HepG2 (cell line): ENCODE data around the gene TMEM86B. TPM values are rescaled to one million over a fixed set of nuclear protein-coding genes. Genes with fewer than 3 reads are reported as not detected.

Experiments used
- HNRNPK ChIP-seq: fragments of 200-400 bp; formaldehyde crosslinking; IDR thresholded peaks from 2 replicates; pipeline ENCODE4 v1.6.1; 2018; ENCODE audit warnings: low read length, low read depth, moderate library complexity, mild to moderate bottlenecking; ENCODE audit not compliant: poor library complexity, severe bottlenecking
- HNRNPUL1 ChIP-seq: fragments of 200-400 bp; formaldehyde crosslinking; IDR thresholded peaks from 2 replicates; pipeline ENCODE4 v1.6.1; 2017; ENCODE audit warnings: low read depth, mild to moderate bottlenecking, low read length, moderate library complexity
- MNT ChIP-seq: fragments of 450-650 bp; IDR thresholded peaks from 2 replicates; pipeline ENCODE4 v1.6.1; 2016
- SP1 ChIP-seq, 2 experiments: fragments of 450-650 bp in 1 of 2; sonication (generic) in 1 of 2; formaldehyde crosslinking in 1 of 2; IDR thresholded peaks; 2 replicates each; pipeline versions ENCODE4 v1.4.0 to v1.6.1; 2016 to 2020; ENCODE audit warnings: missing genetic modification reagents in 1 of 2
- SSRP1 ChIP-seq: IDR thresholded peaks from 2 replicates; pipeline ENCODE4 v1.6.1; 2016; ENCODE audit warnings: control low read depth
- THAP11 ChIP-seq: IDR thresholded peaks from 2 replicates; pipeline ENCODE4 v1.6.1; 2016; ENCODE audit warnings: missing biosample characterization, missing genetic modification reagents
- ZBTB21 ChIP-seq: sonication (generic); formaldehyde crosslinking; IDR thresholded peaks from 2 replicates; pipeline ENCODE4 v1.4.0; 2020; ENCODE audit warnings: missing genetic modification reagents
- ZBTB3 ChIP-seq: sonication (generic); formaldehyde crosslinking; IDR thresholded peaks from 2 replicates; pipeline ENCODE4 v1.4.0; 2020; ENCODE audit warnings: low read depth, mild to moderate bottlenecking, moderate library complexity, missing genetic modification reagents, borderline replicate concordance
- ZBTB44 ChIP-seq: sonication (generic); formaldehyde crosslinking; IDR thresholded peaks from 2 replicates; pipeline ENCODE4 v1.4.0; 2020; ENCODE audit warnings: missing genetic modification reagents
- ZNF331 ChIP-seq: sonication (generic); formaldehyde crosslinking; IDR thresholded peaks from 2 replicates; pipeline ENCODE4 v1.4.0; 2020; ENCODE audit warnings: missing genetic modification reagents
- ZNF44 ChIP-seq: sonication (generic); formaldehyde crosslinking; IDR thresholded peaks from 2 replicates; pipeline ENCODE4 v1.5.1; 2020; ENCODE audit warnings: mild to moderate bottlenecking, missing genetic modification reagents
- ZNF550 ChIP-seq: sonication (generic); formaldehyde crosslinking; IDR thresholded peaks from 2 replicates; pipeline ENCODE4 v1.4.0; 2020; ENCODE audit warnings: mild to moderate bottlenecking, missing genetic modification reagents, borderline replicate concordance
- ZNF598 ChIP-seq: sonication (generic); formaldehyde crosslinking; IDR thresholded peaks from 2 replicates; pipeline ENCODE4 v1.5.1; 2020; ENCODE audit warnings: mild to moderate bottlenecking, missing genetic modification reagents, borderline replicate concordance
- ZNF670 ChIP-seq: sonication (generic); formaldehyde crosslinking; IDR thresholded peaks from 2 replicates; pipeline ENCODE4 v1.8.0; 2022; ENCODE audit warnings: mild to moderate bottlenecking, missing genetic modification reagents, borderline replicate concordance
- polyA plus RNA-seq, 8 experiments: library from polyadenylated mRNA; depleted of rRNA in 3 of 8; stranded (reverse) in 7 of 8; unstranded in 1 of 8; fragments of >200 nt; fragmentation: Illumina TruSeq in 4 of 8; extraction: Trizol in 4 of 8; gene quantifications; 2 replicates each; pipeline versions ENCODE4 v1.2.1 to v1.2.3, GENCODE V29; 2011 to 2016; ENCODE audit warnings: low read depth in 4 of 8, missing spikeins in 1 of 8, mixed read lengths in 1 of 8; ENCODE audit not compliant: insufficient read depth in 1 of 8
- total RNA-seq, 5 experiments: library from RNA; depleted of rRNA; stranded (reverse); fragments of >200 nt; fragmentation: Illumina TruSeq; extraction: Trizol; gene quantifications; 2 replicates each; pipeline ENCODE4 v1.2.3, GENCODE V29; 2016; ENCODE audit warnings: low read depth in 1 of 5
- TF ChIP-seq, protein P1 (sequence below): sonication (generic); formaldehyde crosslinking; IDR thresholded peaks from 2 replicates; pipeline ENCODE4 v1.8.0; 2022; ENCODE audit warnings: low read depth, missing genetic modification reagents
- TF ChIP-seq, protein P2 (sequence below): sonication (generic); formaldehyde crosslinking; IDR thresholded peaks from 2 replicates; pipeline ENCODE4 v1.4.0; 2020; ENCODE audit warnings: missing genetic modification reagents, borderline replicate concordance
- TF ChIP-seq, protein P3 (sequence below): IDR thresholded peaks from 2 replicates; pipeline ENCODE4 v1.6.1; 2016; ENCODE audit warnings: missing biosample characterization, missing genetic modification reagents, low read depth
- TF ChIP-seq, protein P4 (sequence below): IDR thresholded peaks from 2 replicates; pipeline ENCODE4 v1.6.1; 2018; ENCODE audit warnings: missing genetic modification reagents

TMEM86B gene
- total and polyA plus RNA-seq, 2 of the 13 experiments (the other 11 are each of a cell fraction or from before 2014, with no cell fraction given), result 7.7 to 9.6 TPM

DNA sequence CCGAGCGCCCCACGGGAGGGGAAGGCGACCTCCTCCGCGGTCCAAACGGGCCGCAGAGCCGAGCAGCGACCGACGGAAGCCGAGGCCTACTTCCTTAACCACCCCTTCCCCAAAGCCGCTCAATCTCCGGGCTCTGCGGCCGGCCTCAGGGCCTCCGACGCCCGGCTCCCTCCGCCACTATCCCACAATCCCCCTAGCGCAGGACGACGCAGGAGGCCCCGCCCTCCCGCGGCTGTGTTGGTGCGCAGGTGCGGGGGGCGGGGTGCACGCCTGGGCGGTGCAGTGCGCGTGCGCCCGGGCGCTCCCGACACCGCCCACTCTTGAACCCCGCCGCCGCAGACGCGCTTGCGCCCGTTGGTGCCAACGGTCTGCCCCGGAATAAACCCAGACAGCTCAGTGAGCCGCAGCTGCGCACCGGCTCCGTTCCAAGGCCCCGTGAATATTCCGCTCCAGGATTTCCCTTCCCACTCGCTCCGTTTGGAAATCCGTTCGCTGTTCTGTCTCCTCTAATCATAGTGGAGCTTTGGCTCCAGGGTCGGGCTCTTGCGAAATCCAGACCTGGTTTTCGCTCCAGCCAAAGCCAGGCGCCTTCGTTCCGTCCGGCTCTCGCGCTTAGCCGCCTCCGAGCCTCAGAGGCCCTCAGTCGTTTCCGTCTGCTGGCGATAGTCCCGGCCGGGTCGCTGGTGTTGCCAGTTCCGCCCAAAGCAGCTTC is 30.4 kb upstream of the TMEM86B start, which contains the start of gene PPP6R1 (continued):
- TF ChIP-seq SP1 (IDR thresholded peaks at IDR 0.05) (no peak), SP1 (CRISPR knock-in tag; IDR thresholded peaks at IDR 0.05) (peak; percentile 64), ZBTB3 (CRISPR knock-in tag) (no peak), ZNF550 (CRISPR knock-in tag) (peak; percentile 22; the same call in 1 of the 2 replicates), ZNF44 (CRISPR knock-in tag) (no peak), ZBTB21 (peak; percentile 62; the same call in 1 of the 2 replicates), ZNF670 (CRISPR knock-in tag) (peak; percentile 88; the same call in 1 of the 2 replicates), ZBTB44 (no peak; the same call in 1 of the 2 replicates), HNRNPUL1 (no peak; the same call in 1 of the 2 replicates), ZNF598 (CRISPR knock-in tag) (no peak), HNRNPK (peak; percentile 79), ZNF331 (CRISPR knock-in tag) (peak; percentile 95), MNT (peak; percentile 64), SSRP1 (CRISPR knock-in tag) (0 out of 2 replicates have a peak, but pooled peaks have one; percentile 2), THAP11 (CRISPR knock-in tag) (peak; percentile 88)
- TF ChIP-seq, protein P1, sequence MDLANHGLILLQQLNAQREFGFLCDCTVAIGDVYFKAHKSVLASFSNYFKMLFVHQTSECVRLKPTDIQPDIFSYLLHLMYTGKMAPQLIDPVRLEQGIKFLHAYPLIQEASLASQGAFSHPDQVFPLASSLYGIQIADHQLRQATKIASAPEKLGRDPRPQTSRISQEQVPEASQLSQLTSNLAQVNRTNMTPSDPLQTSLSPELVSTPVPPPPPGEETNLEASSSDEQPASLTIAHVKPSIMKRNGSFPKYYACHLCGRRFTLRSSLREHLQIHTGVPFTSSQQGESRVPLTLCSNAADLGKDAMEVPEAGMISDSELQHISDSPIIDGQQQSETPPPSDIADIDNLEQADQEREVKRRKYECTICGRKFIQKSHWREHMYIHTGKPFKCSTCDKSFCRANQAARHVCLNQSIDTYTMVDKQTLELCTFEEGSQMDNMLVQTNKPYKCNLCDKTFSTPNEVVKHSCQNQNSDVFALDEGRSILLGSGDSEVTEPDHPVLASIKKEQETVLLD (CRISPR knock-in tag), result peak; percentile 75
- TF ChIP-seq, protein P2, sequence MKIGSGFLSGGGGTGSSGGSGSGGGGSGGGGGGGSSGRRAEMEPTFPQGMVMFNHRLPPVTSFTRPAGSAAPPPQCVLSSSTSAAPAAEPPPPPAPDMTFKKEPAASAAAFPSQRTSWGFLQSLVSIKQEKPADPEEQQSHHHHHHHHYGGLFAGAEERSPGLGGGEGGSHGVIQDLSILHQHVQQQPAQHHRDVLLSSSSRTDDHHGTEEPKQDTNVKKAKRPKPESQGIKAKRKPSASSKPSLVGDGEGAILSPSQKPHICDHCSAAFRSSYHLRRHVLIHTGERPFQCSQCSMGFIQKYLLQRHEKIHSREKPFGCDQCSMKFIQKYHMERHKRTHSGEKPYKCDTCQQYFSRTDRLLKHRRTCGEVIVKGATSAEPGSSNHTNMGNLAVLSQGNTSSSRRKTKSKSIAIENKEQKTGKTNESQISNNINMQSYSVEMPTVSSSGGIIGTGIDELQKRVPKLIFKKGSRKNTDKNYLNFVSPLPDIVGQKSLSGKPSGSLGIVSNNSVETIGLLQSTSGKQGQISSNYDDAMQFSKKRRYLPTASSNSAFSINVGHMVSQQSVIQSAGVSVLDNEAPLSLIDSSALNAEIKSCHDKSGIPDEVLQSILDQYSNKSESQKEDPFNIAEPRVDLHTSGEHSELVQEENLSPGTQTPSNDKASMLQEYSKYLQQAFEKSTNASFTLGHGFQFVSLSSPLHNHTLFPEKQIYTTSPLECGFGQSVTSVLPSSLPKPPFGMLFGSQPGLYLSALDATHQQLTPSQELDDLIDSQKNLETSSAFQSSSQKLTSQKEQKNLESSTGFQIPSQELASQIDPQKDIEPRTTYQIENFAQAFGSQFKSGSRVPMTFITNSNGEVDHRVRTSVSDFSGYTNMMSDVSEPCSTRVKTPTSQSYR, result peak; percentile 34; the same call in 1 of the 2 replicates
- TF ChIP-seq, protein P3, sequence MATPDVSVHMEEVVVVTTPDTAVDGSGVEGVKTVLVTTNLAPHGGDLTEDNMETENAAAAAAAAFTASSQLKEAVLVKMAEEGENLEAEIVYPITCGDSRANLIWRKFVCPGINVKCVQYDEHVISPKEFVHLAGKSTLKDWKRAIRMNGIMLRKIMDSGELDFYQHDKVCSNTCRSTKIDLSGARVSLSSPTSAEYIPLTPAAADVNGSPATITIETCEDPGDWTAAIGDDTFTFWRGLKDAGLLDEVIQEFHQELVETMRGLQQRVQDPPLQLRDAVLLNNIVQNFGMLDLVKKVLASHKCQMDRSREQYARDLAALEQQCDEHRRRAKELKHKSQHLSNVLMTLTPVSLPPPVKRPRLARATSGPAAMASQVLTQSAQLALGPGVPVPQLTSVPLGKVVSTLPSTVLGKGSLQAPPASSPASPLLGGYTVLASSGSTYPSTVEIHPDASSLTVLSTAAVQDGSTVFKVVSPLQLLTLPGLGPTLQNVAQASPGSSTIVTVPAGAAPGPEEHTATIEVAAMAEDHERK, result peak; percentile 70; the same call in 1 of the 2 replicates
- TF ChIP-seq, protein P4, sequence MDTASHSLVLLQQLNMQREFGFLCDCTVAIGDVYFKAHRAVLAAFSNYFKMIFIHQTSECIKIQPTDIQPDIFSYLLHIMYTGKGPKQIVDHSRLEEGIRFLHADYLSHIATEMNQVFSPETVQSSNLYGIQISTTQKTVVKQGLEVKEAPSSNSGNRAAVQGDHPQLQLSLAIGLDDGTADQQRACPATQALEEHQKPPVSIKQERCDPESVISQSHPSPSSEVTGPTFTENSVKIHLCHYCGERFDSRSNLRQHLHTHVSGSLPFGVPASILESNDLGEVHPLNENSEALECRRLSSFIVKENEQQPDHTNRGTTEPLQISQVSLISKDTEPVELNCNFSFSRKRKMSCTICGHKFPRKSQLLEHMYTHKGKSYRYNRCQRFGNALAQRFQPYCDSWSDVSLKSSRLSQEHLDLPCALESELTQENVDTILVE (CRISPR knock-in tag), result peak; percentile 99
